GM23338 (cell line): Measurements from ENCODE around the gene LCTL. TPM values are rescaled to one million over a fixed set of nuclear protein-coding genes. Genes with fewer than 3 reads are reported as not detected.

Source experiments
- ATAC-seq: fragments of 200-7000 bp; cut with Tn5 transposase; 3 replicates; pipeline ENCODE4 v1.9.1; 2020
- DNase-seq: peaks from one replicate; pipeline ENCODE4 v3.0.0-alpha.2; 2015; ENCODE audit warnings: low spot score
- H2AFZ ChIP-seq: fragments of 200-600 bp; sonication (generic); 2 replicates; pipeline ENCODE4 v1.8.0; 2016; ENCODE audit warnings: antibody characterized with exemption, mild to moderate bottlenecking, moderate library complexity
- H3F3A ChIP-seq: fragments of 200-600 bp; sonication (generic); replicated peaks from 2 replicates; pipeline ENCODE4 v1.8.0; 2017; ENCODE audit warnings: antibody characterized with exemption, mixed run types, low read depth
- H3K27ac ChIP-seq: fragments of 200-600 bp; sonication (generic); 2 replicates; pipeline ENCODE4 v1.6.1; 2016; ENCODE audit warnings: low read depth
- H3K27me3 ChIP-seq: fragments of 200-600 bp; sonication (generic); 2 replicates; pipeline ENCODE4 v1.8.0; 2016; ENCODE audit warnings: mild to moderate bottlenecking, mixed run types, moderate library complexity; ENCODE audit not compliant: insufficient read depth
- H3K36me3 ChIP-seq: fragments of 200-600 bp; sonication (generic); 2 replicates; pipeline ENCODE4 v1.8.0; 2016; ENCODE audit warnings: mild to moderate bottlenecking; ENCODE audit not compliant: insufficient read depth
- H3K4me1 ChIP-seq: fragments of 200-600 bp; sonication (generic); 2 replicates; pipeline ENCODE4 v1.8.0; 2016; ENCODE audit warnings: mild to moderate bottlenecking, moderate library complexity; ENCODE audit not compliant: insufficient read depth
- H3K4me2 ChIP-seq: fragments of 200-600 bp; sonication (generic); 2 replicates; pipeline ENCODE4 v1.7.1; 2017; ENCODE audit warnings: mixed run types
- H3K4me3 ChIP-seq: fragments of 200-600 bp; sonication (generic); 2 replicates; pipeline ENCODE4 v1.6.1; 2016; ENCODE audit warnings: mixed run types
- H3K79me2 ChIP-seq: fragments of 200-600 bp; sonication (generic); replicated peaks from 2 replicates; pipeline ENCODE4 v1.8.0; 2017; ENCODE audit warnings: mild to moderate bottlenecking; ENCODE audit not compliant: insufficient read depth
- H3K9me2 ChIP-seq: fragments of 200-600 bp; sonication (generic); 2 replicates; pipeline ENCODE4 v1.8.0; 2017; ENCODE audit not compliant: insufficient read depth
- H4K20me1 ChIP-seq: fragments of 200-600 bp; sonication (generic); replicated peaks from 2 replicates; pipeline ENCODE4 v1.8.0; 2017; ENCODE audit warnings: mild to moderate bottlenecking; ENCODE audit not compliant: insufficient read depth
- H3K27ac Mint-ChIP-seq: 2 replicates; pipeline ENCODE4 v1.8.0; 2020; ENCODE audit warnings: inconsistent platforms, mild to moderate bottlenecking, moderate library complexity, mixed read lengths
- H3K27me3 Mint-ChIP-seq: 3 replicates; pipeline ENCODE4 v1.8.0; 2022; ENCODE audit warnings: low read depth, mild to moderate bottlenecking, moderate library complexity, mixed read lengths, inconsistent platforms; ENCODE audit not compliant: insufficient read depth, poor library complexity
- H3K36me3 Mint-ChIP-seq: 3 replicates; pipeline ENCODE4 v1.8.0; 2021; ENCODE audit warnings: low read depth, mild to moderate bottlenecking, inconsistent platforms, moderate library complexity, mixed read lengths
- H3K4me1 Mint-ChIP-seq: 3 replicates; pipeline ENCODE4 v1.8.0; 2020; ENCODE audit warnings: mild to moderate bottlenecking, inconsistent platforms, mixed read lengths
- H3K4me3 Mint-ChIP-seq: 3 replicates; pipeline ENCODE4 v1.8.0; 2021; ENCODE audit warnings: moderate library complexity, mild to moderate bottlenecking, inconsistent platforms, mixed read lengths
- H3K9me3 Mint-ChIP-seq: 3 replicates; pipeline ENCODE4 v1.8.0; 2020; ENCODE audit warnings: moderate library complexity, mild to moderate bottlenecking, inconsistent platforms, mixed read lengths
- CREB1 ChIP-seq: fragments of 250-450 bp; sonication (Bioruptor Pico); IDR thresholded peaks from 2 replicates; pipeline ENCODE4 v1.5.0; 2020; ENCODE audit warnings: low read depth, mild to moderate bottlenecking, moderate library complexity
- EZH2 ChIP-seq: fragments of 200-600 bp; sonication (generic); IDR thresholded peaks from one replicate; pipeline ENCODE4 v1.8.0; 2017; ENCODE audit warnings: antibody characterized with exemption, mild to moderate bottlenecking, low read depth; ENCODE audit not compliant: unreplicated experiment
- JUNB ChIP-seq: IDR thresholded peaks from one replicate; pipeline ENCODE4 v1.6.1; 2016; ENCODE audit warnings: antibody characterized with exemption; ENCODE audit not compliant: unreplicated experiment
- POLR2AphosphoS5 ChIP-seq: IDR thresholded peaks from 2 replicates; pipeline ENCODE4 v1.6.1; 2016; ENCODE audit warnings: antibody characterized with exemption, low read depth
- ZNF331 ChIP-seq: fragments of 250-450 bp; sonication (Bioruptor Pico); IDR thresholded peaks from 2 replicates; pipeline ENCODE4 v1.5.0; 2020; ENCODE audit warnings: low read depth, mild to moderate bottlenecking, moderate library complexity
- polyA plus RNA-seq: library from polyadenylated mRNA; unstranded; fragments of >200 nt; fragmentation: Nextera tagmentation; extraction: Ambion mirVana; gene quantifications from 2 replicates; pipeline ENCODE4 v1.2.1, GENCODE V29; 2016
- total RNA-seq: library from RNA; depleted of rRNA; stranded (reverse); fragments of >200 nt; shearing (Covaris generic); gene quantifications from 2 replicates; pipeline ENCODE4 v1.2.3, GENCODE V29; 2014
- TF ChIP-seq, protein P1 (sequence below), 2 experiments: fragments of 200-600 bp in 1 of 2; sonication (generic) in 1 of 2; conservative IDR thresholded peaks; 2 replicates each; pipeline versions ENCODE4 v1.5.1 to v1.6.1; 2016 to 2017; ENCODE audit warnings: antibody characterized with exemption in 2 of 2, low read depth in 2 of 2, mild to moderate bottlenecking in 2 of 2, moderate library complexity in 1 of 2
- TF ChIP-seq, protein P2 (sequence below): fragments of 250-450 bp; sonication (Bioruptor Pico); IDR thresholded peaks from 2 replicates; pipeline ENCODE4 v1.5.0; 2020; ENCODE audit warnings: mild to moderate bottlenecking, moderate library complexity
- TF ChIP-seq, protein P3 (sequence below): IDR thresholded peaks from one replicate; pipeline ENCODE4 v1.6.1; 2018; ENCODE audit warnings: antibody characterized with exemption; ENCODE audit not compliant: unreplicated experiment
- TF ChIP-seq, protein P4 (sequence below): IDR thresholded peaks from 2 replicates; pipeline ENCODE4 v1.6.1; 2016; ENCODE audit warnings: antibody characterized with exemption

Gene LCTL
- total and polyA plus RNA-seq, 2 experiments from 2014 or later, result 2.3 to 5.6 TPM

DNA sequence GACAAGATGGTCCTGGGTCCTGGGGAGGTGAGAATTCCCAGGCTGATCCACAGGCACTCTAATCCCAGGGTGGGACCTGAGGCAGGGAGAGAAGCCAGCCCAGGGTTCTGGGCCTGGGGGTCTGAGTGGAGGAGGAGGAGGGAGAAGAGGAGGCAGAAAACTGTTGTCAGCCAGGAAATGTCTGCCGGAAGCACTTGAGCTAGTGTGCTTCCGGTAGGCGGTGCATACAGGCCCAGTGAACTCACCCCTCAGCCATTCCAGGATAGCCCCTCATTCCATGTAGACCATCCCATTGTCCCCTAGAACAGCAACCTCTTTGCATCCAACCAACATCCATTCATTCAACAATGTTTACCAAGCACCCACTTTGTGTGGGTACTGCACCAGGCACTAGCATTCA, 47.9 kb upstream of the LCTL start:
- Histone ChIP-seq H3K4me1 (peaks cover 18% of the 10 kb centered on the region), H3K4me3 (no peak overlapping the region), H3K27me3 (no peaks in the 10 kb centered on the region), H3K27ac (no peak overlapping the region), H3F3A (no peaks in the 10 kb centered on the region), H3K36me3 (no peaks in the 10 kb centered on the region), H3K79me2 (no peaks in the 10 kb centered on the region), H3K4me2 (no peak overlapping the region), H3K9me2 (no peaks in the 10 kb centered on the region), H2AFZ (no peak overlapping the region), H4K20me1 (no peaks in the 10 kb centered on the region)
- Mint-ChIP-seq H3K4me3 (no peak overlapping the region), H3K27me3 (peaks cover 3% of the 10 kb centered on the region), H3K36me3 (no peaks in the 10 kb centered on the region), H3K9me3 (no peaks in the 10 kb centered on the region), H3K4me1 (peaks cover 15% of the 10 kb centered on the region), H3K27ac (no peak overlapping the region; the same call in 1 of the 2 replicates)
- no peak for DNase-seq
- no peak for ATAC-seq
- TF ChIP-seq, protein P1, sequence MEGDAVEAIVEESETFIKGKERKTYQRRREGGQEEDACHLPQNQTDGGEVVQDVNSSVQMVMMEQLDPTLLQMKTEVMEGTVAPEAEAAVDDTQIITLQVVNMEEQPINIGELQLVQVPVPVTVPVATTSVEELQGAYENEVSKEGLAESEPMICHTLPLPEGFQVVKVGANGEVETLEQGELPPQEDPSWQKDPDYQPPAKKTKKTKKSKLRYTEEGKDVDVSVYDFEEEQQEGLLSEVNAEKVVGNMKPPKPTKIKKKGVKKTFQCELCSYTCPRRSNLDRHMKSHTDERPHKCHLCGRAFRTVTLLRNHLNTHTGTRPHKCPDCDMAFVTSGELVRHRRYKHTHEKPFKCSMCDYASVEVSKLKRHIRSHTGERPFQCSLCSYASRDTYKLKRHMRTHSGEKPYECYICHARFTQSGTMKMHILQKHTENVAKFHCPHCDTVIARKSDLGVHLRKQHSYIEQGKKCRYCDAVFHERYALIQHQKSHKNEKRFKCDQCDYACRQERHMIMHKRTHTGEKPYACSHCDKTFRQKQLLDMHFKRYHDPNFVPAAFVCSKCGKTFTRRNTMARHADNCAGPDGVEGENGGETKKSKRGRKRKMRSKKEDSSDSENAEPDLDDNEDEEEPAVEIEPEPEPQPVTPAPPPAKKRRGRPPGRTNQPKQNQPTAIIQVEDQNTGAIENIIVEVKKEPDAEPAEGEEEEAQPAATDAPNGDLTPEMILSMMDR (conservative IDR thresholded peaks at IDR 0.05; ENCODE audit: low read depth in 2 of 2), result no peak
- TF ChIP-seq EZH2 (no peak), JUNB (no peak), ZNF331 (no peak), POLR2AphosphoS5 (no peak), CREB1 (no peak)
- TF ChIP-seq, protein P2, sequence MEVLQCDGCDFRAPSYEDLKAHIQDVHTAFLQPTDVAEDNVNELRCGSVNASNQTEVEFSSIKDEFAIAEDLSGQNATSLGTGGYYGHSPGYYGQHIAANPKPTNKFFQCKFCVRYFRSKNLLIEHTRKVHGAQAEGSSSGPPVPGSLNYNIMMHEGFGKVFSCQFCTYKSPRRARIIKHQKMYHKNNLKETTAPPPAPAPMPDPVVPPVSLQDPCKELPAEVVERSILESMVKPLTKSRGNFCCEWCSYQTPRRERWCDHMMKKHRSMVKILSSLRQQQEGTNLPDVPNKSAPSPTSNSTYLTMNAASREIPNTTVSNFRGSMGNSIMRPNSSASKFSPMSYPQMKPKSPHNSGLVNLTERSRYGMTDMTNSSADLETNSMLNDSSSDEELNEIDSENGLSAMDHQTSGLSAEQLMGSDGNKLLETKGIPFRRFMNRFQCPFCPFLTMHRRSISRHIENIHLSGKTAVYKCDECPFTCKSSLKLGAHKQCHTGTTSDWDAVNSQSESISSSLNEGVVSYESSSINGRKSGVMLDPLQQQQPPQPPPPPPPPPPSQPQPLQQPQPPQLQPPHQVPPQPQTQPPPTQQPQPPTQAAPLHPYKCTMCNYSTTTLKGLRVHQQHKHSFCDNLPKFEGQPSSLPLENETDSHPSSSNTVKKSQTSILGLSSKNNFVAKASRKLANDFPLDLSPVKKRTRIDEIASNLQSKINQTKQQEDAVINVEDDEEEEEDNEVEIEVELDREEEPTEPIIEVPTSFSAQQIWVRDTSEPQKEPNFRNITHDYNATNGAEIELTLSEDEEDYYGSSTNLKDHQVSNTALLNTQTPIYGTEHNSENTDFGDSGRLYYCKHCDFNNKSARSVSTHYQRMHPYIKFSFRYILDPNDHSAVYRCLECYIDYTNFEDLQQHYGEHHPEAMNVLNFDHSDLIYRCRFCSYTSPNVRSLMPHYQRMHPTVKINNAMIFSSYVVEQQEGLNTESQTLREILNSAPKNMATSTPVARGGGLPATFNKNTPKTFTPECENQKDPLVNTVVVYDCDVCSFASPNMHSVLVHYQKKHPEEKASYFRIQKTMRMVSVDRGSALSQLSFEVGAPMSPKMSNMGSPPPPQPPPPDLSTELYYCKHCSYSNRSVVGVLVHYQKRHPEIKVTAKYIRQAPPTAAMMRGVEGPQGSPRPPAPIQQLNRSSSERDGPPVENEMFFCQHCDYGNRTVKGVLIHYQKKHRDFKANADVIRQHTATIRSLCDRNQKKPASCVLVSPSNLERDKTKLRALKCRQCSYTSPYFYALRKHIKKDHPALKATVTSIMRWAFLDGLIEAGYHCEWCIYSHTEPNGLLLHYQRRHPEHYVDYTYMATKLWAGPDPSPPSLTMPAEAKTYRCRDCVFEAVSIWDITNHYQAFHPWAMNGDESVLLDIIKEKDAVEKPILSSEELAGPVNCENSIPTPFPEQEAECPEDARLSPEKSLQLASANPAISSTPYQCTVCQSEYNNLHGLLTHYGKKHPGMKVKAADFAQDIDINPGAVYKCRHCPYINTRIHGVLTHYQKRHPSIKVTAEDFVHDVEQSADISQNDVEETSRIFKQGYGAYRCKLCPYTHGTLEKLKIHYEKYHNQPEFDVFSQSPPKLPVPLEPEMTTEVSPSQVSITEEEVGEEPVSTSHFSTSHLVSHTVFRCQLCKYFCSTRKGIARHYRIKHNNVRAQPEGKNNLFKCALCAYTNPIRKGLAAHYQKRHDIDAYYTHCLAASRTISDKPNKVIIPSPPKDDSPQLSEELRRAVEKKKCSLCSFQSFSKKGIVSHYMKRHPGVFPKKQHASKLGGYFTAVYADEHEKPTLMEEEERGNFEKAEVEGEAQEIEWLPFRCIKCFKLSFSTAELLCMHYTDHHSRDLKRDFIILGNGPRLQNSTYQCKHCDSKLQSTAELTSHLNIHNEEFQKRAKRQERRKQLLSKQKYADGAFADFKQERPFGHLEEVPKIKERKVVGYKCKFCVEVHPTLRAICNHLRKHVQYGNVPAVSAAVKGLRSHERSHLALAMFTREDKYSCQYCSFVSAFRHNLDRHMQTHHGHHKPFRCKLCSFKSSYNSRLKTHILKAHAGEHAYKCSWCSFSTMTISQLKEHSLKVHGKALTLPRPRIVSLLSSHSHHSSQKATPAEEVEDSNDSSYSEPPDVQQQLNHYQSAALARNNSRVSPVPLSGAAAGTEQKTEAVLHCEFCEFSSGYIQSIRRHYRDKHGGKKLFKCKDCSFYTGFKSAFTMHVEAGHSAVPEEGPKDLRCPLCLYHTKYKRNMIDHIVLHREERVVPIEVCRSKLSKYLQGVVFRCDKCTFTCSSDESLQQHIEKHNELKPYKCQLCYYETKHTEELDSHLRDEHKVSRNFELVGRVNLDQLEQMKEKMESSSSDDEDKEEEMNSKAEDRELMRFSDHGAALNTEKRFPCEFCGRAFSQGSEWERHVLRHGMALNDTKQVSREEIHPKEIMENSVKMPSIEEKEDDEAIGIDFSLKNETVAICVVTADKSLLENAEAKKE (CRISPR knock-in tag), result no peak
- TF ChIP-seq, protein P3, sequence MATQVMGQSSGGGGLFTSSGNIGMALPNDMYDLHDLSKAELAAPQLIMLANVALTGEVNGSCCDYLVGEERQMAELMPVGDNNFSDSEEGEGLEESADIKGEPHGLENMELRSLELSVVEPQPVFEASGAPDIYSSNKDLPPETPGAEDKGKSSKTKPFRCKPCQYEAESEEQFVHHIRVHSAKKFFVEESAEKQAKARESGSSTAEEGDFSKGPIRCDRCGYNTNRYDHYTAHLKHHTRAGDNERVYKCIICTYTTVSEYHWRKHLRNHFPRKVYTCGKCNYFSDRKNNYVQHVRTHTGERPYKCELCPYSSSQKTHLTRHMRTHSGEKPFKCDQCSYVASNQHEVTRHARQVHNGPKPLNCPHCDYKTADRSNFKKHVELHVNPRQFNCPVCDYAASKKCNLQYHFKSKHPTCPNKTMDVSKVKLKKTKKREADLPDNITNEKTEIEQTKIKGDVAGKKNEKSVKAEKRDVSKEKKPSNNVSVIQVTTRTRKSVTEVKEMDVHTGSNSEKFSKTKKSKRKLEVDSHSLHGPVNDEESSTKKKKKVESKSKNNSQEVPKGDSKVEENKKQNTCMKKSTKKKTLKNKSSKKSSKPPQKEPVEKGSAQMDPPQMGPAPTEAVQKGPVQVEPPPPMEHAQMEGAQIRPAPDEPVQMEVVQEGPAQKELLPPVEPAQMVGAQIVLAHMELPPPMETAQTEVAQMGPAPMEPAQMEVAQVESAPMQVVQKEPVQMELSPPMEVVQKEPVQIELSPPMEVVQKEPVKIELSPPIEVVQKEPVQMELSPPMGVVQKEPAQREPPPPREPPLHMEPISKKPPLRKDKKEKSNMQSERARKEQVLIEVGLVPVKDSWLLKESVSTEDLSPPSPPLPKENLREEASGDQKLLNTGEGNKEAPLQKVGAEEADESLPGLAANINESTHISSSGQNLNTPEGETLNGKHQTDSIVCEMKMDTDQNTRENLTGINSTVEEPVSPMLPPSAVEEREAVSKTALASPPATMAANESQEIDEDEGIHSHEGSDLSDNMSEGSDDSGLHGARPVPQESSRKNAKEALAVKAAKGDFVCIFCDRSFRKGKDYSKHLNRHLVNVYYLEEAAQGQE, result no peak
- TF ChIP-seq, protein P4, sequence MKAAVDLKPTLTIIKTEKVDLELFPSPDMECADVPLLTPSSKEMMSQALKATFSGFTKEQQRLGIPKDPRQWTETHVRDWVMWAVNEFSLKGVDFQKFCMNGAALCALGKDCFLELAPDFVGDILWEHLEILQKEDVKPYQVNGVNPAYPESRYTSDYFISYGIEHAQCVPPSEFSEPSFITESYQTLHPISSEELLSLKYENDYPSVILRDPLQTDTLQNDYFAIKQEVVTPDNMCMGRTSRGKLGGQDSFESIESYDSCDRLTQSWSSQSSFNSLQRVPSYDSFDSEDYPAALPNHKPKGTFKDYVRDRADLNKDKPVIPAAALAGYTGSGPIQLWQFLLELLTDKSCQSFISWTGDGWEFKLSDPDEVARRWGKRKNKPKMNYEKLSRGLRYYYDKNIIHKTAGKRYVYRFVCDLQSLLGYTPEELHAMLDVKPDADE, result no peak
